K562 (cell line): Measurements from ENCODE around the gene C12orf42. TPM values are rescaled to one million over a fixed set of nuclear protein-coding genes. Genes with fewer than 3 reads are reported as not detected.

Experiments used
- ATAC-seq: fragments of 200-7000 bp; cut with Tn5 transposase; 3 replicates; pipeline ENCODE4 v1.9.1; 2020; ENCODE audit warnings: moderate library complexity
- BruUV-seq: library from RNA; stranded (reverse); fragments of 400-500 nt; replicated peaks from 2 replicates; lab custom pipeline; 2021; lab: Mats Ljungman, UMichigan
- CTCF ChIA-PET: fragments of 300-600 bp; formaldehyde crosslinking; extraction: SDS; loops from one replicate; lab custom pipeline; 2021; ENCODE audit warnings: low intra/inter-chr PET ratio; lab: Yijun Ruan, JAX
- POLR2A ChIA-PET: fragments of 300-600, 350-650 bp; sonication (Branson Sonifier 250); formaldehyde crosslinking; extraction: SDS; loops from one replicate; lab custom pipeline; 2021; ENCODE audit warnings: antibody characterized with exemption, inconsistent platforms; lab: Yijun Ruan, JAX
- DNase-seq, 4 experiments: peaks; one replicate each; pipeline versions ENCODE4 v3.0.0 to v3.0.0-alpha.2; 2011 to 2018; ENCODE audit warnings: low spot score in 3 of 4, mixed read lengths in 3 of 4; ENCODE audit errors: extremely low read depth in 1 of 4
- FAIRE-seq: peaks from 2 replicates; lab custom pipeline; 2011; peaks lifted over from hg19 to GRCh38; lab: Jason Lieb, UNC
- H2AFZ ChIP-seq: 2 replicates; pipeline ENCODE4 v1.6.0; 2011; ENCODE audit warnings: low read depth, low read length, control low read depth, inconsistent platforms
- H3K27ac ChIP-seq: fragments of 200-600 bp; 3 replicates; pipeline ENCODE4 v1.8.0; 2011; ENCODE audit warnings: low read depth, mild to moderate bottlenecking, control low read depth, inconsistent platforms, low read length, moderate library complexity, mixed read lengths; ENCODE audit errors: extremely low read depth
- H3K27me3 ChIP-seq, 2 experiments: fragments of 300-600 bp in 1 of 2; 2 replicates in 1 of 2; 3 replicates in 1 of 2; pipeline versions ENCODE4 v1.6.0 to v1.8.0; 2011; ENCODE audit warnings: inconsistent platforms in 2 of 2, low read length in 2 of 2, mild to moderate bottlenecking in 1 of 2, mixed read lengths in 1 of 2, moderate library complexity in 1 of 2; ENCODE audit not compliant: control insufficient read depth in 2 of 2, insufficient read depth in 2 of 2
- H3K36me3 ChIP-seq: fragments of 300-600 bp; 3 replicates; pipeline ENCODE4 v1.8.0; 2011; ENCODE audit warnings: mild to moderate bottlenecking, low read length, inconsistent platforms; ENCODE audit not compliant: control insufficient read depth, insufficient read depth
- H3K4me1 ChIP-seq, 2 experiments: fragments of 200-600 bp in 1 of 2; replicated peaks in 1 of 2; 2 replicates in 1 of 2; 3 replicates in 1 of 2; pipeline versions ENCODE4 v1.5.1 to v1.8.0; 2011; ENCODE audit warnings: inconsistent platforms in 2 of 2, low read length in 2 of 2, mild to moderate bottlenecking in 1 of 2, mixed read lengths in 1 of 2, moderate library complexity in 1 of 2; ENCODE audit not compliant: control insufficient read depth in 2 of 2, insufficient read depth in 2 of 2
- H3K4me2 ChIP-seq: 2 replicates; pipeline ENCODE4 v1.6.1; 2011; ENCODE audit warnings: low read length, control low read depth, inconsistent platforms, mixed read lengths; ENCODE audit not compliant: insufficient read depth
- H3K4me3 ChIP-seq: fragments of 200-600 bp; sonication (generic), shearing (Covaris generic); 2 replicates; pipeline ENCODE4 v1.5.1; 2016; ENCODE audit warnings: control low read depth, inconsistent platforms
- H3K79me2 ChIP-seq: fragments of 200-600 bp; 3 replicates; pipeline ENCODE4 v1.8.0; 2011; ENCODE audit warnings: low read length, inconsistent platforms; ENCODE audit not compliant: control insufficient read depth, insufficient read depth
- H3K9ac ChIP-seq, 2 experiments: 2 replicates each; pipeline versions ENCODE4 v1.6.0 to v1.6.1; 2011; ENCODE audit warnings: low read depth in 2 of 2, low read length in 2 of 2, control low read depth in 1 of 2, inconsistent platforms in 1 of 2, mild to moderate bottlenecking in 1 of 2, mixed read lengths in 1 of 2; ENCODE audit not compliant: insufficient read depth in 1 of 2
- H3K9me1 ChIP-seq: one replicate; pipeline ENCODE4 v1.6.0; 2011; ENCODE audit warnings: inconsistent platforms, mild to moderate bottlenecking, low read length, moderate library complexity; ENCODE audit not compliant: control insufficient read depth, insufficient read depth
- H3K9me3 ChIP-seq: replicated peaks from 2 replicates; pipeline ENCODE4 v1.5.1; 2011; ENCODE audit warnings: low read depth, low read length, inconsistent platforms; ENCODE audit not compliant: control insufficient read depth, insufficient read depth
- H4K20me1 ChIP-seq: replicated peaks from 2 replicates; pipeline ENCODE4 v1.6.1; 2011; ENCODE audit warnings: low read length, inconsistent platforms, mixed read lengths; ENCODE audit not compliant: control insufficient read depth, insufficient read depth
- DIDO1 ChIP-seq: fragments of 450-650 bp; IDR thresholded peaks from 2 replicates; pipeline ENCODE4 v1.6.1; 2016; ENCODE audit warnings: low read depth, missing biosample characterization, missing genetic modification characterization
- ELF4 ChIP-seq: fragments of 450-650 bp; formaldehyde crosslinking; IDR thresholded peaks from 2 replicates; pipeline ENCODE4 v1.4.0; 2022; ENCODE audit warnings: missing genetic modification characterization
- FOXA1 ChIP-seq: fragments of 450-650 bp; IDR thresholded peaks from 2 replicates; pipeline ENCODE4 v1.6.1; 2016; ENCODE audit warnings: mild to moderate bottlenecking, borderline replicate concordance
- HIVEP1 ChIP-seq: fragments of 250-450 bp; sonication (Bioruptor Pico); IDR thresholded peaks from 2 replicates; pipeline ENCODE4 v1.4.0; 2020; ENCODE audit warnings: mild to moderate bottlenecking
- HMG20A ChIP-seq: fragments of 450-650 bp; formaldehyde crosslinking; conservative IDR thresholded peaks from 2 replicates; pipeline ENCODE4 v1.4.0; 2020; ENCODE audit warnings: mild to moderate bottlenecking, mixed read lengths
- HMGN3 ChIP-seq: IDR thresholded peaks from 2 replicates; pipeline ENCODE4 v1.6.1; 2011; ENCODE audit warnings: borderline replicate concordance, low read depth, mild to moderate bottlenecking, mixed read lengths, low read length; ENCODE audit not compliant: insufficient read length; ENCODE audit errors: extremely low read depth
- MAFF ChIP-seq: IDR thresholded peaks from 2 replicates; pipeline ENCODE4 v1.6.1; 2012; ENCODE audit warnings: low read length, improper control_type of control experiment
- MCM3 ChIP-seq: fragments of 450-650 bp; IDR thresholded peaks from 2 replicates; pipeline ENCODE4 v1.6.1; 2016
- PHF8 ChIP-seq: fragments of 200-600 bp; sonication (generic); IDR thresholded peaks from 2 replicates; pipeline ENCODE4 v1.6.1; 2012; ENCODE audit warnings: mixed run types, mild to moderate bottlenecking, inconsistent platforms, low read length, moderate library complexity, borderline replicate concordance
- POLR3A ChIP-seq: IDR thresholded peaks from 2 replicates; pipeline ENCODE4 v1.6.1; 2011; ENCODE audit warnings: borderline replicate concordance, mild to moderate bottlenecking, moderate library complexity; ENCODE audit not compliant: insufficient read length, insufficient read depth; ENCODE audit errors: extremely low read depth
- SP2 ChIP-seq: IDR thresholded peaks from 2 replicates; pipeline ENCODE4 v1.6.1; 2011; ENCODE audit warnings: mild to moderate bottlenecking, low read depth, low read length, moderate library complexity; ENCODE audit not compliant: poor library complexity, severe bottlenecking; ENCODE audit errors: extremely low read depth
- TCFL5 ChIP-seq: fragments of 250-450 bp; sonication (Bioruptor Pico); conservative IDR thresholded peaks from 2 replicates; pipeline ENCODE4 v1.6.1; 2021; ENCODE audit warnings: mild to moderate bottlenecking, moderate library complexity, matching md5 sums
- ZFPM2 ChIP-seq: fragments of 250-450 bp; sonication (Bioruptor Pico); IDR thresholded peaks from 2 replicates; pipeline ENCODE4 v1.5.1; 2022; ENCODE audit warnings: mild to moderate bottlenecking
- ZNF551 ChIP-seq: fragments of 250-450 bp; sonication (Bioruptor Pico); IDR thresholded peaks from 2 replicates; pipeline ENCODE4 v1.5.0; 2021; ENCODE audit warnings: mild to moderate bottlenecking, moderate library complexity
- WGBS: fragments of 100-300 bp; shearing (Covaris generic); methylation state at CpG from one replicate; pipeline ENCODE4 v1.1.6; 2016; ENCODE audit warnings: low coverage, mixed read lengths; ENCODE audit not compliant: insufficient coverage; ENCODE audit errors: missing lambda C conversion rate; 5-methylcytosine and 5-hydroxymethylcytosine counted together
- in situ Hi-C: fragments of 300-500 bp; cut with MboI; formaldehyde crosslinking; loops from 4 replicates; pipeline ENCODE4 v1.15.0; 2018; ENCODE audit warnings: inconsistent platforms, mixed read lengths
- intact Hi-C: fragments of 100-400 bp; cut with micrococcal nuclease; formaldehyde crosslinking; loops from 2 replicates; pipeline ENCODE4 v1.14.2; 2022
- polyA plus RNA-seq, 8 experiments: library from polyadenylated mRNA; depleted of rRNA in 4 of 8; stranded (reverse) in 5 of 8; unstranded in 3 of 8; fragments of >200 nt; fragmentation: Nextera tagmentation in 2 of 8; fragmentation: Illumina TruSeq in 1 of 8; extraction: Ambion mirVana in 2 of 8; extraction: Trizol in 1 of 8; gene quantifications; 2 replicates each; pipeline versions ENCODE4 v1.2.1 to v1.2.3, GENCODE V29; 2011 to 2014; ENCODE audit warnings: inconsistent platforms in 1 of 8, missing spikeins in 1 of 8
- total RNA-seq, 7 experiments: library from RNA; depleted of rRNA in 6 of 7; stranded (reverse); fragments of >200 nt in 6 of 7; fragmentation: Illumina TruSeq in 2 of 7; extraction: Trizol in 2 of 7; gene quantifications; 2 replicates each; pipeline versions ENCODE4 v1.2.1 to v1.2.3, GENCODE V29; 2011 to 2021; ENCODE audit warnings: low replicate concordance in 1 of 7
- TF ChIP-seq, protein P1 (sequence below): fragments of 150-350 bp; IDR thresholded peaks from 2 replicates; pipeline ENCODE4 v1.6.1; 2014; ENCODE audit warnings: low read depth, mild to moderate bottlenecking, low read length, borderline replicate concordance
- TF ChIP-seq, protein P2 (sequence below): sonication (generic); formaldehyde crosslinking; IDR thresholded peaks from 2 replicates; pipeline ENCODE4 v1.8.1; 2022; ENCODE audit warnings: missing genetic modification reagents

C12orf42 gene
- total and polyA plus RNA-seq, 9 of the 15 experiments (the other 6 are each of a cell fraction or from before 2014, with no cell fraction given): not detected

DNA sequence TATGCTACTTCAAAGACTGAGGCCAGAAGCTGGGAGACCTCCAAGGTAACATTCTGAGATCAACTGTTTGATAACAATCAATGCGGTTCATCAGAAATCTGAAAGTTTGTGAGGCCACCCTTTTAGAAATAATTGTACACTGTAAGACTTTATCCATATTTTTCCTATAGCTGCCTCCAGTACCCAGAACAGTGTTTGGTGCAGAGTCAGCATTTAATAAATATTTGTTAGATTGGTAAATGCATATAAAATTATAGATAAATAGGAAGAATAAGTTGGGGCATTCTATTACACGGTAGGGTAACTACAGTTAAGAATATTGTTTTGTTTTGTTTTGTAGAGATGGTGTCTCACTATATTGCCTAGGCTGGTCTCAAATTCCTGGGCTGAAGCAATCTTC, 141.4 kb downstream of the C12orf42 start:
- no peak for FAIRE-seq

DNA sequence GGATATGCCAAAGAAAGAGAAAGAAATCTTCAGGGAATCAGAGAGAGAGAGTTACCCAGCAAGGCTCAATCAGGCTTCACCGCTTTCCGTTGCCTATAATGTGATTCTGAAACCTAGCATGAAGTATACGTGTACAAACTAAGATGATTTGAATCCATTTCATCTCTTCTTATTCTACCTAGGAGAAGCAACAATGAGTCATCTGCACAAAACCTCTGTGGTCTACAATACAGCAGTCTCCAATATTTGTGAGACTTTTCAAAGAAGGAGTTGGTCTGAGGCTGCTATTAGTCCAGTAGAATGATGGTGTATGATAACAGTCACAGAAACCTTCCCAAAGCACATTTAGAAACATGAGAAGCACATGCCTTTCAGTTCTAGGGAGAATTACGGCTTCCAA, 141.9 kb downstream of the C12orf42 start:
- WGBS: 0% methylated on average over 4 of the region's 4 CpGs
- H3K9me3 ChIP-seq: 0 out of 2 replicates have a peak, but pooled peaks cover 1% of the 10 kb centered on the region
- H4K20me1 ChIP-seq: no peaks in the 10 kb centered on the region
- H3K36me3 ChIP-seq: no peaks in the 10 kb centered on the region
- no peak overlapping the region for H3K4me3 ChIP-seq
- FAIRE-seq: no peak
- no TSS peak for BruUV-seq
- H3K9ac ChIP-seq: no peak overlapping the region
- no peaks in the 10 kb centered on the region for H3K9me1 ChIP-seq
- intact Hi-C loops (no loop called here), in situ Hi-C loops (no loop called here)
- H3K27me3 ChIP-seq: no peaks in the 10 kb centered on the region
- H2AFZ ChIP-seq: no peak overlapping the region
- DNase-seq: no peak
- POLR2A ChIA-PET: no interaction called here
- no peak overlapping the region for H3K27ac ChIP-seq
- no peak overlapping the region for H3K4me2 ChIP-seq
- no peak for ATAC-seq
- CTCF ChIA-PET: no interaction called here
- H3K79me2 ChIP-seq: no peaks in the 10 kb centered on the region
- H3K4me1 ChIP-seq: no peaks in the 10 kb centered on the region
- TF ChIP-seq FOXA1 (no peak), HMGN3 (no peak), SP2 (no peak), DIDO1 (tag) (no peak), HMG20A (no peak), PHF8 (no peak)
- TF ChIP-seq, protein P1, sequence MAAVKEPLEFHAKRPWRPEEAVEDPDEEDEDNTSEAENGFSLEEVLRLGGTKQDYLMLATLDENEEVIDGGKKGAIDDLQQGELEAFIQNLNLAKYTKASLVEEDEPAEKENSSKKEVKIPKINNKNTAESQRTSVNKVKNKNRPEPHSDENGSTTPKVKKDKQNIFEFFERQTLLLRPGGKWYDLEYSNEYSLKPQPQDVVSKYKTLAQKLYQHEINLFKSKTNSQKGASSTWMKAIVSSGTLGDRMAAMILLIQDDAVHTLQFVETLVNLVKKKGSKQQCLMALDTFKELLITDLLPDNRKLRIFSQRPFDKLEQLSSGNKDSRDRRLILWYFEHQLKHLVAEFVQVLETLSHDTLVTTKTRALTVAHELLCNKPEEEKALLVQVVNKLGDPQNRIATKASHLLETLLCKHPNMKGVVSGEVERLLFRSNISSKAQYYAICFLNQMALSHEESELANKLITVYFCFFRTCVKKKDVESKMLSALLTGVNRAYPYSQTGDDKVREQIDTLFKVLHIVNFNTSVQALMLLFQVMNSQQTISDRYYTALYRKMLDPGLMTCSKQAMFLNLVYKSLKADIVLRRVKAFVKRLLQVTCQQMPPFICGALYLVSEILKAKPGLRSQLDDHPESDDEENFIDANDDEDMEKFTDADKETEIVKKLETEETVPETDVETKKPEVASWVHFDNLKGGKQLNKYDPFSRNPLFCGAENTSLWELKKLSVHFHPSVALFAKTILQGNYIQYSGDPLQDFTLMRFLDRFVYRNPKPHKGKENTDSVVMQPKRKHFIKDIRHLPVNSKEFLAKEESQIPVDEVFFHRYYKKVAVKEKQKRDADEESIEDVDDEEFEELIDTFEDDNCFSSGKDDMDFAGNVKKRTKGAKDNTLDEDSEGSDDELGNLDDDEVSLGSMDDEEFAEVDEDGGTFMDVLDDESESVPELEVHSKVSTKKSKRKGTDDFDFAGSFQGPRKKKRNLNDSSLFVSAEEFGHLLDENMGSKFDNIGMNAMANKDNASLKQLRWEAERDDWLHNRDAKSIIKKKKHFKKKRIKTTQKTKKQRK: no peak

More for the DNA sequence above, 141.4 kb downstream of the C12orf42 start:
- H3K79me2 ChIP-seq: no peaks in the 10 kb centered on the region
- in situ Hi-C loops (no loop called here), intact Hi-C loops (no loop called here)
- H3K4me1 ChIP-seq: no peaks in the 10 kb centered on the region
- H3K9me1 ChIP-seq: no peaks in the 10 kb centered on the region
- H3K4me3 ChIP-seq: no peak overlapping the region
- 0% methylated on average over 2 of the region's 2 CpGs for WGBS
- H2AFZ ChIP-seq: no peak overlapping the region
- BruUV-seq: no TSS peak
- CTCF ChIA-PET: no interaction called here
- no peak overlapping the region for H3K27ac ChIP-seq
- no peak overlapping the region for H3K4me2 ChIP-seq
- no peak for DNase-seq
- H3K9ac ChIP-seq: no peak overlapping the region
- TF ChIP-seq ZFPM2 (CRISPR knock-in tag) (no peak), TCFL5 (CRISPR knock-in tag) (no peak), MAFF (0 out of 2 replicates have a peak, but pooled peaks have one; percentile 13), MCM3 (no peak), ZNF551 (CRISPR knock-in tag) (no peak), ELF4 (no peak), HIVEP1 (no peak), POLR3A (no peak)
- TF ChIP-seq, protein P2, sequence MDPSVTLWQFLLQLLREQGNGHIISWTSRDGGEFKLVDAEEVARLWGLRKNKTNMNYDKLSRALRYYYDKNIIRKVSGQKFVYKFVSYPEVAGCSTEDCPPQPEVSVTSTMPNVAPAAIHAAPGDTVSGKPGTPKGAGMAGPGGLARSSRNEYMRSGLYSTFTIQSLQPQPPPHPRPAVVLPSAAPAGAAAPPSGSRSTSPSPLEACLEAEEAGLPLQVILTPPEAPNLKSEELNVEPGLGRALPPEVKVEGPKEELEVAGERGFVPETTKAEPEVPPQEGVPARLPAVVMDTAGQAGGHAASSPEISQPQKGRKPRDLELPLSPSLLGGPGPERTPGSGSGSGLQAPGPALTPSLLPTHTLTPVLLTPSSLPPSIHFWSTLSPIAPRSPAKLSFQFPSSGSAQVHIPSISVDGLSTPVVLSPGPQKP (CRISPR knock-in tag): no peak
- no peak for ATAC-seq
- no peaks in the 10 kb centered on the region for H3K36me3 ChIP-seq
- H3K27me3 ChIP-seq: no peaks in the 10 kb centered on the region
- H3K9me3 ChIP-seq: 0 out of 2 replicates have a peak, but pooled peaks cover 1% of the 10 kb centered on the region
- H4K20me1 ChIP-seq: no peaks in the 10 kb centered on the region
- POLR2A ChIA-PET: no interaction called here
